K562 (cell line): ENCODE data around the gene CRYBG3. TPM values are rescaled to one million over a fixed set of nuclear protein-coding genes. Genes with fewer than 3 reads are reported as not detected.

Experiments
- ZNF121 ChIP-seq: sonication (generic); formaldehyde crosslinking; conservative IDR thresholded peaks from 2 replicates; pipeline ENCODE4 v1.8.0; 2022; ENCODE audit warnings: missing genetic modification reagents
- ZNF407 ChIP-seq: fragments of 450-650 bp; IDR thresholded peaks from 2 replicates; pipeline ENCODE4 v1.6.1; 2016; ENCODE audit warnings: low read depth
- ZNF511 ChIP-seq: sonication (generic); formaldehyde crosslinking; IDR thresholded peaks from 2 replicates; pipeline ENCODE4 v1.8.0; 2022; ENCODE audit warnings: mild to moderate bottlenecking, missing genetic modification reagents
- polyA plus RNA-seq, 8 experiments: library from polyadenylated mRNA; depleted of rRNA in 4 of 8; stranded (reverse) in 5 of 8; unstranded in 3 of 8; fragments of >200 nt; fragmentation: Nextera tagmentation in 2 of 8; fragmentation: Illumina TruSeq in 1 of 8; extraction: Ambion mirVana in 2 of 8; extraction: Trizol in 1 of 8; gene quantifications; 2 replicates each; pipeline versions ENCODE4 v1.2.1 to v1.2.3, GENCODE V29; 2011 to 2014; ENCODE audit warnings: inconsistent platforms in 1 of 8, missing spikeins in 1 of 8
- total RNA-seq, 7 experiments: library from RNA; depleted of rRNA in 6 of 7; stranded (reverse); fragments of >200 nt in 6 of 7; fragmentation: Illumina TruSeq in 2 of 7; extraction: Trizol in 2 of 7; gene quantifications; 2 replicates each; pipeline versions ENCODE4 v1.2.1 to v1.2.3, GENCODE V29; 2011 to 2021; ENCODE audit warnings: low replicate concordance in 1 of 7

The CRYBG3 gene
- total and polyA plus RNA-seq, 9 of the 15 experiments (the other 6 are each of a cell fraction or from before 2014, with no cell fraction given): 0.08 to 0.72 (median 0.18) TPM

GRCh38 chr3:97970156-97970555 is 148.3 kb downstream of the CRYBG3 start (continued):
- TF ChIP-seq ZNF407 (no peak), ZNF511 (CRISPR knock-in tag) (no peak), ZNF121 (CRISPR knock-in tag) (no peak)
- TF ChIP-seq, all 486 proteins: peak for 0
